H1 (cell line): ENCODE measurements around the gene DYNLRB1. TPM values are rescaled to one million over a fixed set of nuclear protein-coding genes. Genes with fewer than 3 reads are reported as not detected.
"Not testable (repeated sequence)": the region's sequence is repeated elsewhere in the genome, so short reads cannot be mapped to it uniquely, and the experiment has no call there.

ENCODE experiments used
- CTCF ChIA-PET: fragments of 300-600 bp; sonication (Branson Sonifier 250); formaldehyde crosslinking; loops from one replicate; lab custom pipeline; 2021; ENCODE audit not compliant: partially characterized antibody; lab: Charles Lee
- POLR2A ChIA-PET: fragments of 300-600 bp; sonication (Branson Sonifier 250); formaldehyde crosslinking; loops from one replicate; lab custom pipeline; 2021; ENCODE audit warnings: inconsistent platforms; ENCODE audit not compliant: partially characterized antibody; lab: Charles Lee
- DNase-seq, 2 experiments: peaks; one replicate each; pipeline versions ENCODE4 v3.0.0 to v3.0.0-alpha.2; 2010 to 2022; ENCODE audit warnings: low spot score in 2 of 2, low read depth in 1 of 2, mixed read lengths in 1 of 2
- FAIRE-seq: peaks from 2 replicates; lab custom pipeline; 2011; peaks lifted over from hg19 to GRCh38; lab: Jason Lieb, UNC
- H2AFZ ChIP-seq: 2 replicates; pipeline ENCODE4 v1.8.1; 2012; ENCODE audit warnings: low read length, inconsistent platforms
- H2AK5ac ChIP-seq: 2 replicates; pipeline ENCODE4 v1.6.1; 2013; ENCODE audit warnings: low read depth, low read length
- H2BK120ac ChIP-seq: replicated peaks from 2 replicates; pipeline ENCODE3; 2013; ENCODE audit warnings: low read depth, low read length, inconsistent platforms
- H2BK12ac ChIP-seq: 2 replicates; pipeline ENCODE4 v1.6.1; 2013; ENCODE audit warnings: low read depth, low read length
- H2BK15ac ChIP-seq: 2 replicates; pipeline ENCODE4 v1.6.1; 2013; ENCODE audit warnings: low read length
- H2BK20ac ChIP-seq: 2 replicates; pipeline ENCODE4 v1.6.1; 2013; ENCODE audit warnings: low read length
- H2BK5ac ChIP-seq: 2 replicates; pipeline ENCODE4 v1.6.1; 2013; ENCODE audit warnings: low read depth, low read length
- H3K14ac ChIP-seq: 2 replicates; pipeline ENCODE4 v1.6.1; 2013; ENCODE audit warnings: inconsistent platforms; ENCODE audit not compliant: insufficient read length
- H3K18ac ChIP-seq: 2 replicates; pipeline ENCODE4 v1.6.1; 2013; ENCODE audit warnings: low read length; ENCODE audit errors: extremely low read depth
- H3K23ac ChIP-seq: 2 replicates; pipeline ENCODE4 v1.6.1; 2013; ENCODE audit warnings: inconsistent platforms; ENCODE audit not compliant: insufficient read length
- H3K23me2 ChIP-seq: 2 replicates; pipeline ENCODE4 v1.6.1; 2013; ENCODE audit warnings: low read depth, low read length
- H3K27ac ChIP-seq: 2 replicates; pipeline ENCODE4 v1.6.1; 2011; ENCODE audit warnings: low read depth, low read length, inconsistent platforms
- H3K27me3 ChIP-seq, 4 experiments: replicated peaks in 1 of 4; 1 replicate in 1 of 4; 2 replicates in 3 of 4; pipeline versions ENCODE4 v1.6.1 to v1.8.1; 2011 to 2013; ENCODE audit warnings: low read length in 3 of 4, mild to moderate bottlenecking in 3 of 4, inconsistent platforms in 2 of 4, mixed read lengths in 2 of 4, moderate library complexity in 1 of 4; ENCODE audit not compliant: control insufficient read depth in 3 of 4, insufficient read depth in 3 of 4; ENCODE audit errors: extremely low read depth in 1 of 4
- H3K36me3 ChIP-seq, 4 experiments: 2 replicates each; pipeline versions ENCODE4 v1.6.1 to v1.8.1; 2011 to 2013; ENCODE audit warnings: mild to moderate bottlenecking in 4 of 4, low read length in 3 of 4, moderate library complexity in 2 of 4, control low read depth in 1 of 4, inconsistent platforms in 1 of 4; ENCODE audit not compliant: insufficient read depth in 4 of 4, control insufficient read depth in 2 of 4
- H3K4ac ChIP-seq: replicated peaks from 2 replicates; pipeline ENCODE3; 2013; ENCODE audit warnings: low read length, low read depth, mixed read lengths, inconsistent platforms; ENCODE audit not compliant: insufficient read length
- H3K4me1 ChIP-seq, 4 experiments: replicated peaks in 1 of 4; 1 replicate in 1 of 4; 2 replicates in 3 of 4; pipeline versions ENCODE4 v1.6.1 to v1.8.1; 2011 to 2013; ENCODE audit warnings: low read length in 3 of 4, inconsistent platforms in 2 of 4, mixed read lengths in 1 of 4; ENCODE audit not compliant: insufficient read depth in 4 of 4, control insufficient read depth in 3 of 4
- H3K4me2 ChIP-seq, 2 experiments: 2 replicates each; pipeline versions ENCODE4 v1.6.1 to v1.8.1; 2011 to 2013; ENCODE audit warnings: low read depth in 2 of 2, low read length in 2 of 2, control low read depth in 1 of 2, inconsistent platforms in 1 of 2, mild to moderate bottlenecking in 1 of 2; ENCODE audit not compliant: insufficient read depth in 1 of 2
- H3K4me3 ChIP-seq, 4 experiments: fragments of 200-600, 300-600 bp in 1 of 4; sonication (generic), shearing (Covaris generic), sonication (Bioruptor Twin) in 1 of 4; 2 replicates each; pipeline versions ENCODE4 v1.5.1 to v1.8.1; 2011 to 2016; ENCODE audit warnings: low read length in 4 of 4, low read depth in 3 of 4, control low read depth in 2 of 4, inconsistent platforms in 2 of 4, mild to moderate bottlenecking in 2 of 4, mixed read lengths in 1 of 4, moderate library complexity in 1 of 4; ENCODE audit not compliant: insufficient read depth in 2 of 4; ENCODE audit errors: extremely low read depth in 1 of 4
- H3K56ac ChIP-seq: replicated peaks from 2 replicates; pipeline ENCODE3; 2013; ENCODE audit warnings: low read depth, mild to moderate bottlenecking, mixed read lengths, low read length, inconsistent platforms; ENCODE audit not compliant: insufficient read length
- H3K79me1 ChIP-seq: 2 replicates; pipeline ENCODE4 v1.6.1; 2013; ENCODE audit warnings: low read depth, low read length, control low read depth
- H3K79me2 ChIP-seq, 2 experiments: 2 replicates each; pipeline versions ENCODE4 v1.6.1 to v1.8.1; 2012 to 2013; ENCODE audit warnings: low read length in 2 of 2, mild to moderate bottlenecking in 2 of 2, inconsistent platforms in 1 of 2; ENCODE audit not compliant: insufficient read depth in 2 of 2, control insufficient read depth in 1 of 2
- H3K9ac ChIP-seq, 4 experiments: replicated peaks in 1 of 4; 1 replicate in 1 of 4; 2 replicates in 3 of 4; pipeline versions ENCODE4 v1.6.1 to v1.8.1; 2011 to 2013; ENCODE audit warnings: low read depth in 3 of 4, low read length in 3 of 4, control low read depth in 2 of 4, mild to moderate bottlenecking in 2 of 4, moderate library complexity in 2 of 4, inconsistent platforms in 1 of 4; ENCODE audit errors: extremely low read depth in 1 of 4
- H3K9me3 ChIP-seq, 2 experiments: 2 replicates each; pipeline versions ENCODE4 v1.6.1 to v1.8.1; 2012 to 2013; ENCODE audit warnings: mild to moderate bottlenecking in 2 of 2, moderate library complexity in 2 of 2, control low read depth in 1 of 2, inconsistent platforms in 1 of 2, low read depth in 1 of 2, low read length in 1 of 2, mixed read lengths in 1 of 2; ENCODE audit not compliant: insufficient read depth in 2 of 2
- H4K20me1 ChIP-seq, 2 experiments: replicated peaks in 1 of 2; 2 replicates each; pipeline versions ENCODE3 to v1.8.1; 2011 to 2013; ENCODE audit warnings: inconsistent platforms in 2 of 2, low read length in 2 of 2, mild to moderate bottlenecking in 1 of 2; ENCODE audit not compliant: insufficient read depth in 2 of 2, control insufficient read depth in 1 of 2
- H4K5ac ChIP-seq: 2 replicates; pipeline ENCODE4 v1.6.1; 2013; ENCODE audit warnings: low read length, low read depth, mixed read lengths, inconsistent platforms; ENCODE audit not compliant: insufficient read length
- H4K8ac ChIP-seq: 2 replicates; pipeline ENCODE4 v1.8.0; 2013; ENCODE audit warnings: mild to moderate bottlenecking, moderate library complexity, low read length, inconsistent platforms; ENCODE audit not compliant: insufficient read depth; ENCODE audit errors: extremely low read depth
- H4K91ac ChIP-seq: replicated peaks from 2 replicates; pipeline ENCODE3; 2013; ENCODE audit warnings: low read length, mixed read lengths, inconsistent platforms; ENCODE audit not compliant: insufficient read length
- TAF1 ChIP-seq: IDR thresholded peaks from 2 replicates; pipeline ENCODE4 v1.6.1; 2011; ENCODE audit warnings: mild to moderate bottlenecking, low read depth, low read length
- TAF7 ChIP-seq: optimal IDR thresholded peaks from 2 replicates; pipeline ENCODE3; 2011; ENCODE audit warnings: low read depth, mild to moderate bottlenecking, inconsistent platforms, low read length, moderate library complexity, borderline replicate concordance
- ZNF274 ChIP-seq: IDR thresholded peaks from 2 replicates; pipeline ENCODE4 v1.7.0; 2012; ENCODE audit warnings: low read length, borderline replicate concordance; ENCODE audit errors: extremely low read depth
- WGBS, 2 experiments: shearing (Covaris generic) in 1 of 2; methylation state at CpG; one replicate each; pipeline versions ENCODE4 v1.1.6 to v1.1.7; 2013 to 2015; ENCODE audit warnings: low lambda C conversion rate in 2 of 2, mixed read lengths in 2 of 2, inconsistent platforms in 1 of 2, low coverage in 1 of 2, missing lambda C conversion rate in 1 of 2; ENCODE audit not compliant: insufficient replicate concordance in 2 of 2, insufficient coverage in 1 of 2, insufficient read length in 1 of 2; ENCODE audit errors: extremely low coverage in 1 of 2, missing lambda C conversion rate in 1 of 2; 5-methylcytosine and 5-hydroxymethylcytosine counted together
- polyA plus RNA-seq, 7 experiments: library from polyadenylated mRNA; depleted of rRNA in 3 of 7; stranded (reverse) in 5 of 7; unstranded in 2 of 7; fragments of >200 nt in 5 of 7; fragments of 200-250 nt in 2 of 7; gene quantifications; 1 replicate in 5 of 7; 2 replicates in 1 of 7; 4 replicates in 1 of 7; pipeline versions ENCODE4 v1.2.1 to v1.2.3, GENCODE V29; 2011 to 2013; ENCODE audit warnings: missing spikeins in 2 of 7, mixed read lengths in 2 of 7
- total RNA-seq: library from RNA; stranded (reverse); fragmentation: NEBNext Ultra II Directional; extraction: Animal tissue kit (Norgen Biotek cat#: 25700); gene quantifications from 2 replicates; pipeline ENCODE4 v1.2.1, GENCODE V29; 2021

DYNLRB1 gene
- total and polyA plus RNA-seq, 2 of the 8 experiments (the other 6 are each of a cell fraction or from before 2014, with no cell fraction given) = 109 to 214 TPM

- no peak for TF ChIP-seq ZNF274
- no peak for TF ChIP-seq TAF1
- TF ChIP-seq TAF7 = no peak
Observed at GRCh38 chr20:34517114-34517505, 888 bp downstream of the DYNLRB1 start (continued).

- H3K9ac ChIP-seq, H4K91ac ChIP-seq, H3K23ac ChIP-seq, H3K79me1 ChIP-seq, H3K4me3 ChIP-seq, H3K4me1 ChIP-seq, H3K56ac ChIP-seq, H2BK120ac ChIP-seq, H3K9me3 ChIP-seq, H3K27ac ChIP-seq, H3K18ac ChIP-seq, H2AK5ac ChIP-seq, H2AFZ ChIP-seq, H2BK15ac ChIP-seq, H2BK20ac ChIP-seq, H4K5ac ChIP-seq, H2BK5ac ChIP-seq, H2BK12ac ChIP-seq, H3K4me2 ChIP-seq, H3K14ac ChIP-seq, FAIRE-seq, H3K36me3 ChIP-seq, H3K23me2 ChIP-seq, H4K8ac ChIP-seq, H3K27me3 ChIP-seq, H3K4ac ChIP-seq: not testable (repeated sequence)
- ChIA-PET CTCF (interaction anchor here (0.6 to 4.7 kb wide), 3 partner anchors 11 to 206 kb away, joined by 3 to 25 read pairs (median 4); no protein-coding TSS in a partner anchor), POLR2A (interaction anchor here (3.1 kb wide), 1 partner anchor 216 kb away, joined by 12 read pairs; the partner anchor contains the start of gene AHCY)
- WGBS, 2 experiments = 95% methylated on average over 7 of the region's 7 CpGs; no CpG with 5 or more reads in 1 of the 2 experiments
- DNase-seq = peak in 1 of 2 experiments; percentile 16
- Histone ChIP-seq H4K20me1 (peaks cover 12 to 13% of the 10 kb centered on the region in 2 experiments), H3K79me2 (peaks cover 0 to 69% of the 10 kb centered on the region in 2 experiments; a peak in 3 of 4 replicates)
Observed at GRCh38 chr20:34518863-34519262, 2.6 kb downstream of the DYNLRB1 start.
